KMS-11 (cell line): ENCODE measurements around the gene UBTF.
A peak's percentile ranks its signal among the peaks of the same experiment; 100 is the strongest.

Source experiments
- H2AFZ ChIP-seq: fragments of 200-600 bp; sonication (generic); 2 replicates; pipeline ENCODE4 v1.6.1; 2016; ENCODE audit warnings: antibody characterized with exemption, mixed run types, low read depth
- H3K27ac ChIP-seq: fragments of 200-600 bp; sonication (generic); 2 replicates; pipeline ENCODE4 v1.6.1; 2016; ENCODE audit warnings: mild to moderate bottlenecking, mixed run types
- H3K27me3 ChIP-seq: fragments of 200-600 bp; sonication (generic); 2 replicates; pipeline ENCODE4 v1.6.1; 2017; ENCODE audit warnings: mild to moderate bottlenecking, low read depth, mixed run types, moderate library complexity; ENCODE audit not compliant: insufficient read depth
- H3K36me3 ChIP-seq: fragments of 200-600 bp; sonication (generic); 2 replicates; pipeline ENCODE4 v1.6.1; 2017; ENCODE audit warnings: mild to moderate bottlenecking, mixed run types; ENCODE audit not compliant: insufficient read depth
- H3K4me1 ChIP-seq: fragments of 200-600 bp; sonication (generic); 2 replicates; pipeline ENCODE4 v1.6.1; 2016; ENCODE audit warnings: mild to moderate bottlenecking, low read depth, mixed run types; ENCODE audit not compliant: poor library complexity, severe bottlenecking
- H3K4me2 ChIP-seq: fragments of 200-600 bp; sonication (generic); 2 replicates; pipeline ENCODE4 v1.7.0; 2016; ENCODE audit warnings: mild to moderate bottlenecking, mixed run types
- H3K4me3 ChIP-seq: fragments of 200-600 bp; sonication (generic); IDR thresholded peaks from 2 replicates; pipeline ENCODE4 v1.6.1; 2017; ENCODE audit warnings: low read depth, low read length, mixed read lengths; ENCODE audit not compliant: insufficient read depth
- H3K79me2 ChIP-seq: fragments of 200-600 bp; sonication (generic); 2 replicates; pipeline ENCODE4 v1.6.1; 2016; ENCODE audit warnings: low read depth, mixed run types; ENCODE audit not compliant: insufficient read depth
- H3K9ac ChIP-seq: fragments of 200-600 bp; sonication (generic); 2 replicates; pipeline ENCODE4 v1.6.1; 2016; ENCODE audit warnings: mild to moderate bottlenecking, mixed run types
- H4K20me1 ChIP-seq: fragments of 200-600 bp; sonication (generic); 2 replicates; pipeline ENCODE4 v1.6.1; 2016; ENCODE audit warnings: mild to moderate bottlenecking, mixed run types; ENCODE audit not compliant: insufficient read depth
- CTCF ChIP-seq: fragments of 200-600 bp; sonication (generic); conservative IDR thresholded peaks from 2 replicates; pipeline ENCODE4 v1.6.1; 2017; ENCODE audit warnings: low read depth, mild to moderate bottlenecking, antibody characterized with exemption, low read length, moderate library complexity, mixed read lengths

The UBTF gene

GRCh38 chr17:44198721-44199552 is 20.5 kb downstream of the UBTF start:
- peak overlapping the region; percentile 66 for H3K4me2 ChIP-seq
- H3K27ac ChIP-seq: peak overlapping the region; percentile 79
- H3K79me2 ChIP-seq: peaks cover 20% of the 10 kb centered on the region; the same call in 1 of the 2 replicates
- peak overlapping the region; percentile 80 for H3K9ac ChIP-seq
- no peaks in the 10 kb centered on the region for H4K20me1 ChIP-seq
- H3K4me1 ChIP-seq: peaks cover 31% of the 10 kb centered on the region
- H3K36me3 ChIP-seq: no peaks in the 10 kb centered on the region; the same call in 1 of the 2 replicates
- H2AFZ ChIP-seq: peak overlapping the region; percentile 3; the same call in 1 of the 2 replicates
- no peaks in the 10 kb centered on the region for H3K27me3 ChIP-seq
- TF ChIP-seq CTCF: no peak
- H3K4me3 ChIP-seq: peak overlapping the region; percentile 50

DNA sequence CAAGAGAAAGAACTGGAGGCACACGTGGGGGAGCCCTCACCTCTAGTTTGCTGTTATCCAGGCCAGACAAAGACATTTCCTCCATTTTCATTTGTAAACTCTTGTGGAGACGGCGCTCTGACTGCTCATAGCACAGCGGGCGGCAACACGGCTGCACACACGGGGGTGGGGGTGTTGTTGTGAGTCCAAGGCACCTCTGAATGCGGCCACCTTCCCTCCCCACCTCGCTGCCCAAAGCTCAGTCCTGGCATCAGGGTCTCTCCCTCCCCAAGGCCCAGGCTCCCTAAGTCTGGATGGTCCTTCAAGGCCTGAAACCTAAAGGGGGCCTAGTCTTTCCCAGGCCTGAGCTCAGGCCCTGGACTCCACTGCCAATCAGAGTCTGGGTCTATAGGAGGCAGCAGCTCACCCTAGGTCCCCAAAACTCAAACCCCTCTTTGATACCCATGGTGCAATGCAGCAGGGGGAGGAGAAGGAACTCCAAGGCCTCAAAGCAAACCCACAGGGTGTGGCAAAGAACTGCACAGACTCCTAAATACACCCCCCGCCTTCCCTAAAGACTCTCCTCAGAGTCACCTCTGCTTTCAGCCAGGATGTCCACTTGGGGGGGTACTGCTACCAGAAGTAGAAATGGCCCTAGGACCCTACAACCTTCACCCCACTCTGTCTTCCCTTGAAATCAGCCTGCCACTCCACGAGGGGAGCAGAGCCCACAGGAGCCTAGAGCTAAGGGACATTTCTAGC is 21.3 kb downstream of the UBTF start:
- no peaks in the 10 kb centered on the region for H3K27me3 ChIP-seq
- no peaks in the 10 kb centered on the region; the same call in 1 of the 2 replicates for H3K36me3 ChIP-seq

DNA sequence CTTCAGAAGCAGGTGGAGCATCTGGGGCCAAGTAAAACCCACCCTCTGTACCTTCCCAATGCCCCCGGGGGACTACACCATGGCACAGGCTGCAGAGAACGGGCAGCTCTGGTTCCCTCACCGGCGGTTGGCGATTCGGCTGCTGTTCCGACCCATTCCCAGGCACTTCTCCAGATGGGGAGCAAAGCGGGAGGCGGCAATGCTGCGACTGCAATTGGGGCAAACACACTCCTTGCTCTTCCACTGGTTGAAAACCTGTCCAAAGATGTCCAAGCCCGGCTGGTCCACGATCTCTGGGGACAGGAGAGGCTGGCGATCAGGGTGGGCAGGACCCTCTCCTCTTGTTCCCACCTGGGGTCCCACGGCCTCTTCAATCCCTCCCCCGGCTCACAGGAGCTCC is 22.4 kb downstream of the UBTF start:
- Histone ChIP-seq H3K27ac (no peak overlapping the region), H3K36me3 (no peaks in the 10 kb centered on the region; the same call in 1 of the 2 replicates), H3K4me1 (peaks cover 18% of the 10 kb centered on the region), H3K27me3 (no peaks in the 10 kb centered on the region), H3K79me2 (peaks cover 20% of the 10 kb centered on the region; the same call in 1 of the 2 replicates), H3K4me2 (no peak overlapping the region; the same call in 1 of the 2 replicates), H3K4me3 (no peak overlapping the region), H3K9ac (no peak overlapping the region), H2AFZ (no peak overlapping the region), H4K20me1 (no peaks in the 10 kb centered on the region)
- TF ChIP-seq CTCF: no peak

More for the DNA sequence above, 21.3 kb downstream of the UBTF start:
- peak overlapping the region; percentile 66 for H3K4me2 ChIP-seq
- H3K9ac ChIP-seq: peak overlapping the region; percentile 80
- peak overlapping the region; percentile 50 for H3K4me3 ChIP-seq
- no peak for TF ChIP-seq CTCF
- peak overlapping the region; percentile 3; the same call in 1 of the 2 replicates for H2AFZ ChIP-seq
- peaks cover 23% of the 10 kb centered on the region for H3K4me1 ChIP-seq
- no peaks in the 10 kb centered on the region for H4K20me1 ChIP-seq
- H3K79me2 ChIP-seq: peaks cover 20% of the 10 kb centered on the region; the same call in 1 of the 2 replicates
- H3K27ac ChIP-seq: peak overlapping the region; percentile 79

- Histone ChIP-seq H2AFZ (no peak overlapping the region), H3K79me2 (peaks cover 19% of the 10 kb centered on the region; the same call in 1 of the 2 replicates), H3K36me3 (no peaks in the 10 kb centered on the region; the same call in 1 of the 2 replicates), H3K9ac (no peak overlapping the region), H3K27ac (no peak overlapping the region), H3K4me3 (no peak overlapping the region), H3K4me2 (no peak overlapping the region), H3K4me1 (peaks cover 13% of the 10 kb centered on the region), H4K20me1 (no peaks in the 10 kb centered on the region), H3K27me3 (no peaks in the 10 kb centered on the region)
- no peak for TF ChIP-seq CTCF
Measured at GRCh38 chr17:44193326-44194084, 26.0 kb downstream of the UBTF start.
